Measurements from ENCODE around the gene ENAH. TPM values are rescaled to one million over a fixed set of nuclear protein-coding genes. Genes with fewer than 3 reads are reported as not detected.

Gene ENAH
- total and polyA plus RNA-seq, 2 experiments from 2014 or later: 109 to 184 TPM

DNA sequence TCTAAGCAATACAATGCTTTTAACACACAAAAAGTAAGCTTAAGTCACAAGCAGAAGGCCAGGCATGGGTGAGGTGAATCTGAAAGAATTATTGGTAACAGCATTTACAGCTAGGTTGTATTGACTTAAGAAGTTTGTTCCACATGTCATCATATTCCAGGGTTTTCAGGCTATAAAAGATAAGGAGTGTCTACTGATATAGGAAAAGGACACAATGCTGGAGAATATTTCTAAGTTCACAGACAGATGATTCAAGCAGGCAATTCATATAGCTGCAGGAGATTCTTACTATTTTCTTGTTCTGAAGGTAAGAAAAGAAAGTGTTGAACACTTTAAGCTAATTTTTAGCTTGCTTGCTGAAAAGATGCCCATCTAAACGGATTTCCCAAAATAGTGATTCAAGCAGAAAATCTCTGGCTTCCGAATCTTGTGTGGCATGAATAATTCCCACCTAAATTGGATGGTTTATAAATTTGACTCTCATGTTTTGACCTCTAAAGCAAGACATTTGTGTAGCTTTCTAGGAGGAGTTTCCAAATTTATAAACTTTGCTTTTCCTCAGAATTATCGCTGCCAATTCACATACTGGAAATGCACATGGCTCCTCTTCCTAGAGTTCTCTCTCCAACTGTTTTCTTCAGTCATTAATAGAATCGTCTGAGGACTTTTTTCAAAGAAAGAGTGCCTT is 129.5 kb downstream of the ENAH start (continued):
- TF ChIP-seq EZH2 (IDR thresholded peaks at IDR 0.05; ENCODE audit: low read depth, unreplicated experiment) (no peak), POLR2AphosphoS5 (IDR thresholded peaks at IDR 0.05; ENCODE audit: low read depth) (no peak), STAT1 (IDR thresholded peaks at IDR 0.05; ENCODE audit: unreplicated experiment) (no peak), CREB1 (CRISPR knock-in tag; IDR thresholded peaks at IDR 0.05; ENCODE audit: low read depth) (no peak), ZNF114 (CRISPR knock-in tag; IDR thresholded peaks at IDR 0.05) (no peak), JUNB (IDR thresholded peaks at IDR 0.05; ENCODE audit: unreplicated experiment) (no peak)
- TF ChIP-seq, protein P1, sequence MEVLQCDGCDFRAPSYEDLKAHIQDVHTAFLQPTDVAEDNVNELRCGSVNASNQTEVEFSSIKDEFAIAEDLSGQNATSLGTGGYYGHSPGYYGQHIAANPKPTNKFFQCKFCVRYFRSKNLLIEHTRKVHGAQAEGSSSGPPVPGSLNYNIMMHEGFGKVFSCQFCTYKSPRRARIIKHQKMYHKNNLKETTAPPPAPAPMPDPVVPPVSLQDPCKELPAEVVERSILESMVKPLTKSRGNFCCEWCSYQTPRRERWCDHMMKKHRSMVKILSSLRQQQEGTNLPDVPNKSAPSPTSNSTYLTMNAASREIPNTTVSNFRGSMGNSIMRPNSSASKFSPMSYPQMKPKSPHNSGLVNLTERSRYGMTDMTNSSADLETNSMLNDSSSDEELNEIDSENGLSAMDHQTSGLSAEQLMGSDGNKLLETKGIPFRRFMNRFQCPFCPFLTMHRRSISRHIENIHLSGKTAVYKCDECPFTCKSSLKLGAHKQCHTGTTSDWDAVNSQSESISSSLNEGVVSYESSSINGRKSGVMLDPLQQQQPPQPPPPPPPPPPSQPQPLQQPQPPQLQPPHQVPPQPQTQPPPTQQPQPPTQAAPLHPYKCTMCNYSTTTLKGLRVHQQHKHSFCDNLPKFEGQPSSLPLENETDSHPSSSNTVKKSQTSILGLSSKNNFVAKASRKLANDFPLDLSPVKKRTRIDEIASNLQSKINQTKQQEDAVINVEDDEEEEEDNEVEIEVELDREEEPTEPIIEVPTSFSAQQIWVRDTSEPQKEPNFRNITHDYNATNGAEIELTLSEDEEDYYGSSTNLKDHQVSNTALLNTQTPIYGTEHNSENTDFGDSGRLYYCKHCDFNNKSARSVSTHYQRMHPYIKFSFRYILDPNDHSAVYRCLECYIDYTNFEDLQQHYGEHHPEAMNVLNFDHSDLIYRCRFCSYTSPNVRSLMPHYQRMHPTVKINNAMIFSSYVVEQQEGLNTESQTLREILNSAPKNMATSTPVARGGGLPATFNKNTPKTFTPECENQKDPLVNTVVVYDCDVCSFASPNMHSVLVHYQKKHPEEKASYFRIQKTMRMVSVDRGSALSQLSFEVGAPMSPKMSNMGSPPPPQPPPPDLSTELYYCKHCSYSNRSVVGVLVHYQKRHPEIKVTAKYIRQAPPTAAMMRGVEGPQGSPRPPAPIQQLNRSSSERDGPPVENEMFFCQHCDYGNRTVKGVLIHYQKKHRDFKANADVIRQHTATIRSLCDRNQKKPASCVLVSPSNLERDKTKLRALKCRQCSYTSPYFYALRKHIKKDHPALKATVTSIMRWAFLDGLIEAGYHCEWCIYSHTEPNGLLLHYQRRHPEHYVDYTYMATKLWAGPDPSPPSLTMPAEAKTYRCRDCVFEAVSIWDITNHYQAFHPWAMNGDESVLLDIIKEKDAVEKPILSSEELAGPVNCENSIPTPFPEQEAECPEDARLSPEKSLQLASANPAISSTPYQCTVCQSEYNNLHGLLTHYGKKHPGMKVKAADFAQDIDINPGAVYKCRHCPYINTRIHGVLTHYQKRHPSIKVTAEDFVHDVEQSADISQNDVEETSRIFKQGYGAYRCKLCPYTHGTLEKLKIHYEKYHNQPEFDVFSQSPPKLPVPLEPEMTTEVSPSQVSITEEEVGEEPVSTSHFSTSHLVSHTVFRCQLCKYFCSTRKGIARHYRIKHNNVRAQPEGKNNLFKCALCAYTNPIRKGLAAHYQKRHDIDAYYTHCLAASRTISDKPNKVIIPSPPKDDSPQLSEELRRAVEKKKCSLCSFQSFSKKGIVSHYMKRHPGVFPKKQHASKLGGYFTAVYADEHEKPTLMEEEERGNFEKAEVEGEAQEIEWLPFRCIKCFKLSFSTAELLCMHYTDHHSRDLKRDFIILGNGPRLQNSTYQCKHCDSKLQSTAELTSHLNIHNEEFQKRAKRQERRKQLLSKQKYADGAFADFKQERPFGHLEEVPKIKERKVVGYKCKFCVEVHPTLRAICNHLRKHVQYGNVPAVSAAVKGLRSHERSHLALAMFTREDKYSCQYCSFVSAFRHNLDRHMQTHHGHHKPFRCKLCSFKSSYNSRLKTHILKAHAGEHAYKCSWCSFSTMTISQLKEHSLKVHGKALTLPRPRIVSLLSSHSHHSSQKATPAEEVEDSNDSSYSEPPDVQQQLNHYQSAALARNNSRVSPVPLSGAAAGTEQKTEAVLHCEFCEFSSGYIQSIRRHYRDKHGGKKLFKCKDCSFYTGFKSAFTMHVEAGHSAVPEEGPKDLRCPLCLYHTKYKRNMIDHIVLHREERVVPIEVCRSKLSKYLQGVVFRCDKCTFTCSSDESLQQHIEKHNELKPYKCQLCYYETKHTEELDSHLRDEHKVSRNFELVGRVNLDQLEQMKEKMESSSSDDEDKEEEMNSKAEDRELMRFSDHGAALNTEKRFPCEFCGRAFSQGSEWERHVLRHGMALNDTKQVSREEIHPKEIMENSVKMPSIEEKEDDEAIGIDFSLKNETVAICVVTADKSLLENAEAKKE (CRISPR knock-in tag; IDR thresholded peaks at IDR 0.05): no peak

DNA sequence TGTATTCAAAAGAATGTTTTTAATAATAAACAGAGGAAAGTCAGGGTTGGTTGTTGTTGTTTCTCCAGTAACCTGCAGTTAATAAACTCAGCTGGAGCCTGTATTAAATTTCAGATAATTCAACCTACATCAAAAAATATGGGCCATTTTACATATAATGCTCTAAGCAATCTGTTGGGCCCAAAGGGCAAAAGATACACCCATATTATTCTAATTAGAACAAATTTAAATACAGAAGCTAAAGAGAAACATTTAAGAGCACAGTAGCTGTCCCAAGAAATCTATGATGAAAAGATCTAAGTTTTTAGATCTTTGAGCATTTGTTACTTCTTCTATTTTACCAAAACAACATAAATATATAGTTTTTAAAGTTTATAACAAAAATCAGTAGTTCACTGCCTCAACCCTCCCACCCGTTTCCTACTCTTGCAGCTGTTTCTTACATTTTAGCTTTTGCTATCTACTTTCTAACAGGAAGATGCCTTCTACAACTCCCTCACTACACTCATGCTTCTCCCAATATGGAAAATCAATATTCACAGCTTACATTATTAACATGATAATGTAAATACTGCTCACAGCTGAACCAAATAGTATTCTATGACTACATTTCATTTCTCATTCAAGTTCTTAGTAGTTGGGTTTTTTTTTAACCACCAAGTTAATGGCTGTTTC is 130.2 kb downstream of the ENAH start:
- Mint-ChIP-seq H3K36me3 (ENCODE audit: low read depth) (peaks cover 24% of the 10 kb centered on the region), H3K27ac (peak overlapping the region; percentile 38), H3K4me3 (no peak overlapping the region), H3K9me3 (peaks cover 3% of the 10 kb centered on the region; the same call in 2 of the 3 replicates), H3K27me3 (ENCODE audit: insufficient read depth, low read depth, poor library complexity) (peaks cover 16% of the 10 kb centered on the region), H3K4me1 (peaks cover 50% of the 10 kb centered on the region)
- ATAC-seq (no peak), DNase-seq (ENCODE audit: low spot score) (no peak)
- H3K36me3 ChIP-seq (ENCODE audit: insufficient read depth): no peaks in the 10 kb centered on the region
- H3K27ac ChIP-seq (ENCODE audit: low read depth): 0 out of 2 replicates have a peak overlapping the region, but pooled peaks have one; percentile 29
- H3F3A ChIP-seq (replicated peaks; ENCODE audit: low read depth): no peaks in the 10 kb centered on the region
- no peaks in the 10 kb centered on the region for H3K9me2 ChIP-seq (ENCODE audit: insufficient read depth)
- no peaks in the 10 kb centered on the region for H3K27me3 ChIP-seq (ENCODE audit: insufficient read depth)
- no peak overlapping the region for H3K4me2 ChIP-seq
- peaks cover 92% of the 10 kb centered on the region for H3K79me2 ChIP-seq (replicated peaks; ENCODE audit: insufficient read depth)
- H3K4me1 ChIP-seq (ENCODE audit: insufficient read depth): peaks cover 62% of the 10 kb centered on the region
- peaks cover 17% of the 10 kb centered on the region for H4K20me1 ChIP-seq (replicated peaks; ENCODE audit: insufficient read depth)
- H3K4me3 ChIP-seq: no peak overlapping the region
- no peak overlapping the region for H2AFZ ChIP-seq
- TF ChIP-seq, protein P1 (CRISPR knock-in tag; IDR thresholded peaks at IDR 0.05): no peak
